Stimulated activated CD4-positive, alpha-beta T cell treated with anti-CD3 and anti-CD28 coated beads, Interleukin-4, amount 100 ng/mL, for 24 hours (primary cell): ENCODE results near the gene STIM1.
"Not testable (repeated sequence)": the region's sequence is repeated elsewhere in the genome, so short reads cannot be mapped to it uniquely, and the experiment has no call there.

Source experiments
- DNase-seq: peaks from one replicate; pipeline ENCODE4 v3.0.0-alpha.2; 2020

STIM1 gene

DNA sequence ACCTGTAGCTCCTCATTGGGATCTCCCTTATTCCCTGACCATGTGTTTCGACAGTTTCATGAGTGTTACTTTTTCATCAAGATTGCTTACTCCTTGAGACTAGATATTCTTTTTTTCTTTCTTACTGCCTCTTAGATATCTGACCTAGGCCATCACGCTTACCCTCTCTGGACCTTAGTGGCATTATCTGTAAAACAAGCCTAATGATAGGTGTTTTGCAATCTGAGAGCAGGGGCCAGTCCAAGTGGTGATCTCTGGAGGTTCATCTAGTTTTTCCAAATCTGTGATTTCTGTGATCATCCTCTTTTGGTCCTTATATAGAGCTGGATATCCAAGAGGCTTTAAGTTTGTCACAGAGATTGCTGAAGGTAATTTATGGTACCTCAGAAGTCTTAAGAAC lies 34.5 kb downstream of the STIM1 start:
- no peak for DNase-seq

DNA sequence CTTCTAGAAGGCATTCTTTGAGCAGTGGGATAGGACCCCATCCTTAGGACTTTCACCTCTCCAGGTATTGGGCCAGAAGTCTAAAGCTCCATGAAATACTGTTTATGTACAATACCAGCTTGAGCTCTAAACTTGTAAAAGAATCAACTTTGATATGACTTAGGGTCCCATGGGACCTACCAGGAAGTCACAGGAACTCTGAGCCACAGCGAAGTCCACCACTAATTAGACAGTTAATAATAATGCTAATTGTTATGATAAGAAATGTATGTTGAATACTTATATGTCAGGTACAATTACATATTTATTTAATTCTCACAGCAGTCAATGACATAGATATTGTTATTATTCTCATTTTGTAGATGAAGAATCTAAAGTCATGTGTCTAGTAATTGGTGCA lies 35.3 kb downstream of the STIM1 start:
- no peak for DNase-seq

DNA sequence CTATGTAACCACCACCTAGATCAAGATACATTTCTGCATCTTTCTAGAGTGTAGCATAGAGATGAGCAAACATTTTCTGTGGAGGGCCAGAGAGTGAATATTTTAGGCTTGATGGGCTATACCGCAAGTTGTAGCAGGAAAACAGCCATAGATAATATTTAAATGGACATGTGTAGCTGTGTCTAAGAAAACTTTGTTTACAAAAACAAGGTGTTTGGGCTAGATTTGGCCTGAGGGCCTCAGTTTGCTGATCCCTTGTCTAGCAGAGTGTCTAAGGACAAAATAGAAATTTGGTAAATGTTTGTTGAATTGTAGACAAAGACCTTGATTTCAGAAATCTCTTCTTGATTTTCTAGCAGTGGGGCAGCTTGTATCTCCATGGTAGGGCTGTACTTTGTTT lies 36.3 kb downstream of the STIM1 start:
- DNase-seq: no peak

DNA sequence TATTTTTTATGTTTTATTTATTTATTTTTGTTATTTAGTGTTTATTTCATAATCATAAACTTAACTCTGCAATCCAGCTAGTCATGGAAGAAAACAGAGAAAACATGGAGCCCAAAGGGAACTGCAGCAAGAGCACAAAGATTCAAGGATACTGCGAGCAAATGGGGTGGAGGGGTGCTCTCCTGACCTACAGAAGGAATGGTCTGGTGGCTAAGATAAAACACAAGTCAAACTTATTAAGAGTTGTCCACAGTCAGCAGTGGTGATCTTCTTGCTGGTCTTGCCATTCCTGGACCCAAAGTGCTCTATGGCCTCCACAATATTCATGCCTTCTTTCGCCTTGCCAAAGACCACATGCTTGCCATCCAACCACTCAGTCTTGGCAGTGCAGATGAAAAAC lies 36.7 kb downstream of the STIM1 start:
- DNase-seq: no peak

DNA sequence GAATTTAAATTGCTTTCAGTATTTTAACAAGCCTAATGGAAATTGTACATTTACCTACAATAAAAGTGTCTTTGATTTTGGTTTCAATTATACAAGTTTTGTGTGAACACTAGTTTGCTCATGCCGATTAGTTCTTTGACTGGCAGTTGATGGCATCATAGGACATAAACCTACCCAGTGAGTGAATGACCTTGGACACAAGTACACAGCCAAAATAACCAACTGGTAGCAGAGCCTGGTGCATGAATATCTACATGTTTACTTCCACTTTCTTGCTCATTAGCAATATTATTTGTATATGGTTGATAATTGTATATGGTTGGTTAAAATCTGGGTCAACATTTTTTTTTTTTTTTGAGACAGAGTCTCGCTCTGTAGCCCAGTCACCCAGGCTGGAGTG lies 37.8 kb downstream of the STIM1 start:
- no peak for DNase-seq

DNA sequence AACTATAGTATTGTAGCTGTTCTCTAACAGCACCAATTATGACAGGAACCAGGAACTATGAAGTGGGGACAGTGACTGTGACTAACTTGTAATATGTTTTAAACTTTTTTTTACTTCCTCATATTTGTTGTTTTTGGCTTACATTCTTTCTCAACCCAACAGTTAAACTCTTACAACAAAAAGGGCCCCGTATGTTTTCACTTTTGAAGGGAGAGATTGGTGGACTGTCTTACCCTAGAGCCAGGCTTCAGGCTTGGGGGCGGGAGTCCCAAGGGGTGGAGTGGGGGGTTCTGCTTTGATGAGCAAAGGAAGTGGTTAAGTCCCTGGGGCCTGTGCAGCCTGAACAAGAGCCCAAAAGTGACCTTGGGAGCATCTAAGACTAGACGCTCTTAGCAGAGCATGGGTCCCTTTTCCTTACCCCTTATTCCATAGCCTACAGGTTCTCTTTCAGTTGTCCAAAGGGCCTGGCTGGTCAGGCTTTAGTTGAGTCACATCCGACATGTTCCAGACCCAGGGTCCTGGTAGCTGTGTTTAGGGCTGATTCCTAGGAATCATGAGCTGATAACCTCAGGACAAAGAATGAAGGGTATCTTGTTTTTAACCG lies 38.8 kb downstream of the STIM1 start:
- DNase-seq: no peak

DNA sequence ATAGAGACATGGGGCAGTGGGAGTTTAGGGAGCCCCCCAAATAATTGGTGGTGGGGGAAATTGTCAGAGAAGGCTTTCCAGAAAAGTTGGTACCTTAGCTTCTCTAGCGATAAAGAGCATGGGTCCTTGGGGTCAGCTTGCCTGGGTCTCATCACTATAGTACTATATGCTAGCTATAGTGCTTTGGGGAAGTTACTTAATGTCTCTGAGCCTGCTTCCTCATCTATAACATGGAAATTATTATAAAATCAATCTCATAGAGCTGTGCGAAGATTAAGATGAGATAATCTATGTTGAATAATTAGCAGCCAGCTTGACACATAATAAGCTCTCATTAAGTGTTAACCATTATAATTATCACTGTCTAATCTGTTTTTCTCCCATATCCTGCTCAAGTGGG lies 41.2 kb downstream of the STIM1 start:
- no peak for DNase-seq

DNA sequence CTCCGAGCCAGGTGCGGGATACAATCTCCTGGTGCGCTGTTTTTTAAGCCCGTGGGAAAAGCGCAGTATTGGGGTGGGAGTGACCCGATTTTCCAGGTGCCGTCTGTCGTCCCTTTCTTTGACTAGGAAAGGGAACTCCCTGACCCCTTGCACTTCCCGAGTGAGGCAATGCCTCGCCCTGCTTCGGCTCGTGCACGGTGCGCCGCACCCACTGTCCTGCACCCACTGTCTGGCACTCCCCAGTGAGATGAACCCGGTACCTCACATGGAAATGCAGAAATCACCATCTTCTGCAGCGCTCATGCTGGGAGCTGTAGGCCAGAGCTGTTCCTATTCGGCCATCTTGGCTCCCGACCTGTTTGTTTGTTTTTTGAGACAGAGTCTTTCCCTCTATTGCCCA lies 44.8 kb downstream of the STIM1 start:
- not testable (repeated sequence) for DNase-seq

DNA sequence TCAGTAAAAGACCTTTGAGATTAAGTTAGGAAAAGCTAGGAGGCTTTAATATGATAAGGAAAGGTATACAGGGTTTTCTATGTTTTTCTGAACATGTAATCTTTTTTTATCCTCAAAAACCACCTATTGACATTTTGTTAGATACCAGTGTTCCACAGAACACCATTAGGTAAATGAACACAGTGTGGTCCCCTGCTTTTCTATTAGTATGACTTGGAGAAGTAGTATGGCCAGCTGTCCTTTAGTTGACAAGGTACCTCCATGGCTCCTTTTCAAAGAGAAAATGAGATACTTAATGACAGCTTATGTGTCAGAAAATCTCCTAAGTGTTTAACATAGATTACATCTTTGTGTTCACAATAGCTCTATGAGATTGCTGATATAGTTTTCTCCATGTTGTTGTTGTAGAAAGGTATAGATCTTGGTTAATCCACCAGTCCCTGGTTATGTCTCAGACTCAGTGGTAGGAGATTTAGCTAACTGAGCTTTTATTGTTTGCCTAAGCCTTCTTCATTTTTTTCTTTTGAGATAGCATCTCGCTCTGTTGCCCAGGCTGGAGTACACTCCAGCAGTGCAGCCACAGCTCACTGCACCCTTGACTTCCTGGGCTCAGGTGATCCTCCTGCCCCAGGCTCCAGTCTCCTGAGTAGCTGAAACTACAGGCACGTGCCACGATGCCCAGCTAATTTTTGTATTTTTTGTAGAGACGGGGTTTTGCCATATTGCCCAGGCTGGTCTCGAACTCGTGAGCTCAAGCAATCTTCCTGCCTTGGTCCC lies 46.0 kb downstream of the STIM1 start:
- DNase-seq: no peak

DNA sequence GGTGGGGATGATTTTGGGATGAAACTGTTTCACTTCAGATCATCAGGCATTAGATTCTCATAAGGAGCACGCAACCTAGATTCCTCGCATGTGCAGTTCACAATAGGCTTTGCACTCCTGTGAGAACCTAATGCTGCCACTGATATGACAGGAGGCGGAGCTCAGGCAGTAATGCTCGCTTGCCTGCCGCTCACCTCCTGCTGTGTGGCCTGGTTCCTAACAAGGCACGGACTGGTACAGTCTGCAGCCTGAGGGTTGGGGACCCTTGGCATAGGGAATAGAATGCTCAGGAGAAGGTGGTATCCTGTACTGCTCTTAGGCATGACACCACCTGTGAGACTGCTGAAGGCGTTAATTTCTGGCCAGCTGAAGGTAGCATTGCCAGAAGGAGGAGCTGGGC lies 47.0 kb downstream of the STIM1 start:
- no peak for DNase-seq

DNA sequence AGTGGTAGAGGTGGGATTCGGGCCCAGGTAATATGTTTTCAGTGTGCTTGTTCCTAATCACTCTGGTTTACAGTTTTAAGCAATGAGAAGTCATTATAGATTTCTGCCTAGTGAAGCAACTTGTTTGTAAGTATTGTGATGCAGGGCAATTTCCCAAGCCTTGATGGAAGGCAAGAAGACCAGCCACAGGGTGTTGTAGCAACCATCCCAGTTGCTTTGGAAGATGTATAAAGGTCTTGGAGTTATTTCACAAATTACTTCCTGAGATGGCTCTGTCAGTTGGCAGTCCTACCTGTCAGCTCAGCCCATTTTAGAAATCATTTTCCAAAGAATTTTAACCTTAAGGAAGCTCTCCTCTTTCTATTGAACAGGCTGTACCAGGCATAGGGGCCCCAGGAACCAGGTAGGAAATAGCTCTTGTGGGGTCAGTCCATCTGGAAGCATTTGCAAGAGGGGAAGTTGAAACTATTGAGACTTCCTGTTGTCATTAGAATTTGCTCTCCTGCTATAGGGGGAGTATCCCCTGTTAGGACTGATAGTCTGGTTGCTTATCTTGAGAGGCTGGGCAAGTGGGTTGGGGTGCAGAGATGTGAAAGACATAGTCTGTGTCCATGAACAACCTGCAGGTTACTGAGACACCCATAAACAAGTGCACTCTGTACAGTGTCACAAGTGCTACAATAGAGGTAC lies 47.9 kb downstream of the STIM1 start:
- no peak for DNase-seq

DNA sequence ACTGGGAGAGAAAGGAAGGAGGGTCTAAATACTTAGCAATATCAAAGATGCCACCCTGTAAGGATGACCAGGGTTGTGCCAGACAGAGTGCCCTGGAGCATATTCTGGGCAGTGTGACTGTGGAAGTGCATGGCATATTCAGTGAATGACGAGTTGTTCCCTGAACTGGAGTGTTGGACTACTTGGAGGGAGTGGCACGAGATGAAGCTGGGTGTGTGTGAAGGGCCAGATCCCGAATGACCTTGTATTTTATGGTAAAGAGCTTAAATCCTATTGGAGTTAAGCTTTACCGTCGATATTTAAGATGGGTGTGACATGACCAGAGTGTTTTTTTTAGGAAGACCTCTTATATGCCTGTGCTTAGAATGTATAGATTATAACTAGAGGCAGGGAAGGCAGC lies 48.8 kb downstream of the STIM1 start:
- DNase-seq: no peak

DNA sequence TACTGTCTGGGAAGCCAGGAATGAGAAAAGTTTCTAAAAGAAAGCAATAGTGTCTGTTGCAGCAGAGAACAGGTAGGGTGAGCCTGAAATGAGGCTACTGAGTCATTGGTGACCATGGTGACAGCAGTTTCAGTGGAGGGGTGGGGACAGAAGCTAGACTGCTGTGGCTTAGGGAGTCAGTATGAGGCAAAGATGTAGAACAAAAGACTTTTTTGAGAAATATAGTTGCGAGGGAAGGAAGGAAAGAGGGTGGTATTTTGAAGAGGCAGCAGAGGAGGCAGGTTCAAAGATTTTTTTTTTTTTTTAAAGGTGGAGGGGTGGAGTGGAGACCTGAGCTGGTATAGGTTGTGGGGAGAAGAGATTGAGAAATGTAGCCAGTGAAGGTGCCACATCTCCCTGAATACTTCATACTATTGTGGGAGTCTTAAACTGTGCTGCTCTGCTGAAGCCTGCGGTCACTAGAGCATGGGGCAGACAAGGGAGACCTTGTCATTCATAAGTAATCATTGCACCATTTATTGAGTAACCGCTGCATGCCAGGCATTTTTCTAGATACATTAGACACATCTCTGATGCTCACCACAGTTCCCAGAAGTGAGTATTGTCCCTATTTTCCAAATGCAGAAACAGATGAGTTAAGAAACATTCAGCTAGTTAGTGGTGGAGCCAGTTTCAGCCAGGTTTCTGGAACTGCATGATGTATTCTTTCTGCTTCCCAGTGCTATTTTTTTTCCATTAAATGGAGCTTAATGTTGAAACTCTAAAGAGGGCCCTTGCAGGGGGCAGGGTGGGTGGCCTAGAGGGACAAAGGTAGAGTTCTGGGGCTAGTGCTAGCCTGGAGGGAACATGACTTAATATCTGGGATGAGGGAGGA lies 49.9 kb downstream of the STIM1 start:
- DNase-seq: peak; percentile 75

DNA sequence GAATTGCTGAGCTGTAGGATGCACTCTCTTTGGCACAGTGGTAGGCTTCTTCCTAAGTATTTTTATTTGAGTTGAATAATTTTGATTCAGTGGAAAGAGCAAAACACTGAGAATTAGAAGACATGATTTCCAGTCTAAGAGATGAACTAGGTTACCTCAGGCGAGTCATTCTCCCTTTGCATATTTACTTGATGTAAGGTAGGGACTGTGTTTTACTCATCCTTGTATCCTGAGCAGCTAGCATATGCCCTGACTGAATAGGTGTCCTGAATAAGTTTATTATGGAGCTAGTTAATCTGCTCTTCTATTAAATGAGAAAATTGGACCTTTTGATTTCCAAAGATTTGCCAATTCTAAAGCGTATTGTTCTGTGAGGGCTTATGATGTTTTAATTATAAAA lies 50.7 kb downstream of the STIM1 start:
- no peak for DNase-seq

DNA sequence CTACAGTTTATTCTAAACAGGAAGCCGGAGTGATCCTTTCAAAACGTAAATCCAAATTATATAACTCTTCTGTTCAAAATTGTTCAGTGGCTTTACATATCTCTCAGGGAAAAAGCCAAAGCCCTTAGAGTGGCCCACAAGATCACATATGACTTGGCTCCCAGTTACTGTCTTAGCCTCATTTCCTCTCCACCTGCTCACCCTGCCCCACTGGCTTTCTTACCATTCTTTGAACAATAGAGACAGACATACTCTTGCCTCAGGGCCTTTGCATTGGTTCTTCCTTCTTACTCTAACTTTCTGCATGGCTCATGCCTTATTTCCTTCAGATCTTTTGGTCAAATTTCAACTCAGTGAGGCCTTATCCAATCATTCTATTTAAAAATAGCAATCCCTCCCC lies 52.1 kb downstream of the STIM1 start:
- no peak for DNase-seq

DNA sequence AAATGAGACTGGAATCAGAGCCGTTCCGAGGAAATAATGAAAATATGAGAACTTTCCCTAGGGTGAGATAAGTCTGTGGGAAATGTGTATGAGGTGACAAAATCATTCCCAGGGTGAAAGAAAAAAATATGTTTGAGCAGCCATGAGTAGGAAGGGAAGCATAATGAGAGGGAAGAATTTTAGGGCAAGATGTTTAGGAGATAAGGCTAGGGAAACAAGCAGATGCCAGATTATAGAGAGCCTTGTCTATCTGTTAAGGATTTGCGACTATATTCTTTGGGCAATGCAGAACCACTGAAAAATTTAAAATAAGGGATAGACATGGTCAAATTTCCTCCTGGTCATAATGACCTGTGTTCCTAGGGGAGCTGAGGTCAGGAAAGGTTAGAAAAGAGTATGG lies 54.4 kb downstream of the STIM1 start:
- no peak for DNase-seq

DNA sequence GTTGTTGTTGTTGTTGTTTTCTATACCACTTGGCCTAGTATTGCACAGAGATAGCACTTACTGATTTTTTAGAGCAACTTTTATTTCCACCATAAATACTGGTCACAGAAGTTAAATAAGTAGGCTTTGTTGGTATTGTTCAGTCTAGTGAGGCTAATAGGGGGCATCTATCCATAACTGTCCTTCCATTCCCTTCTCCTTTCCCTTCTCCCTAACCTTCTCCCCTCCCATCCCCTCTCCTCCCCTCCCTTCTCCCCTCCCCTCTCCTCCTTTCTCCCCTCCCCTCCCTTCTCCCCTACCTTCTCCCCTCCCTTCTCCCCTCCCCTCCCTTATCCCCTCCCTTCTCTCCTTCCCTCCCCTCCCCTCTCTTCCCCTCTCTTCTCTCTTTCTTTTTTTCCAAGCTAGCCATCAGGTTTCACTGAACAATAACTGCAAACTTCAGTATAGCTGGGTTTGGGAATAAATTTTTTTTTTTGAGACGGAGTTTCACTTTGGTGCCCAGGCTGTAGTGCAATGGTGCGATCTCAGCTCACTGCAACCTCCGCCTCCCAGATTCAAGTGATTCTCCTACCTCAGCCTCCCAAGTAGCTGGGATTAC lies 56.5 kb downstream of the STIM1 start:
- no peak for DNase-seq

DNA sequence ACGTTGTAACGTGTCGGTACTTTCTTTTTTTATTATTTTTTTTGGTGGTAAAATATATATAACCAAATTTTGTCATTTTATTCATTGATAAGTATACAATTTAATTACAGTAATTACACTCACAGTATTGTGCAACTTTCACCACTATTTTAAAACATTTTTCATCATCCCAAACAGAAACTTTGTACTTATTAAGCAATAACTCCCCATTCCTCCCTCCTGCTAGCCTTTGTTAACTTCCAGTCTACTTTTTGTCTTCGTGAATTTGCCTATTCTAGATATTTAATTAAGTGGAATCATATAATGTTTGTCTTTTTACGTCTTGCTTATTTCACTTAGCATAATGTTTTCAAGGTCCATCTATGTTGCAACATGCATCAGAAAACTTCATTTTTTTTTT lies 58.5 kb downstream of the STIM1 start:
- no peak for DNase-seq

DNA sequence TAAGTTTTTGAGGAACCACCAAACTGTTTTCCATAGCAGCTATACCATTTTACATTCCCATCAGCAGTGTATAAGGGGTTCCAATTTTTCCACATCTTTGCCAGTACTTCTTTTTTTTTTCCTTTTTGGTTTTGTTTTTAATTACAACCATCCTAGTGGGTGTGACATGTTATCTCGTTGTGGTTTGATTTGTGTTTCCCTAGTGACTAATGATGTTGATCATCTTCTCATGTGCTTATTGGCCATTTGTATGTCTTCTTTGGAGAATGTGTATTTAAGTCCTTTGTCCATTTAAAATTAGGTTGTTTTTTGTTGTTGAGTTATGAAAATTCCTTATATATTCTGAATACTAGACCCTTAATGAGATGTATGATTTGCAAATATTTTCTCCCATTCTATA lies 59.3 kb downstream of the STIM1 start:
- DNase-seq: no peak

DNA sequence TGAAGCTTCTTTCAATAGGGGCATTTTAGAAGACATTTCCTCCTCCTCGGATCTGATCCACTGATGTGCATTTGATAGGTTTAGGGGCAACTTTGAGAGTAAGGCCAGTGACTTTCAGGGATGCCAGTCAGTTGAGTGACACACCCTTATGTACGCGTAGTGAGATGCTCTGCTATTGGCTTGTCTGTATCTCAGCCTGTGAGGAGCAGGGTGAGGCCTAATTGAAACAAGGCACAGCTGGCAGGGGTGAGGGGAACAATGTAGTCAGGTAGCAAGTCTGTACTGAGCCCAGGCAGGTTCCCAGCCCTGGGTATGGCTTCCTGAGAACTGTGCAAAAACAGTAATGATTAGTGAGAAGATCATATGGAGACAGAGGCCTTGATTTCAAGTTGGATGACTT lies 61.5 kb downstream of the STIM1 start:
- peak; percentile 15 for DNase-seq

DNA sequence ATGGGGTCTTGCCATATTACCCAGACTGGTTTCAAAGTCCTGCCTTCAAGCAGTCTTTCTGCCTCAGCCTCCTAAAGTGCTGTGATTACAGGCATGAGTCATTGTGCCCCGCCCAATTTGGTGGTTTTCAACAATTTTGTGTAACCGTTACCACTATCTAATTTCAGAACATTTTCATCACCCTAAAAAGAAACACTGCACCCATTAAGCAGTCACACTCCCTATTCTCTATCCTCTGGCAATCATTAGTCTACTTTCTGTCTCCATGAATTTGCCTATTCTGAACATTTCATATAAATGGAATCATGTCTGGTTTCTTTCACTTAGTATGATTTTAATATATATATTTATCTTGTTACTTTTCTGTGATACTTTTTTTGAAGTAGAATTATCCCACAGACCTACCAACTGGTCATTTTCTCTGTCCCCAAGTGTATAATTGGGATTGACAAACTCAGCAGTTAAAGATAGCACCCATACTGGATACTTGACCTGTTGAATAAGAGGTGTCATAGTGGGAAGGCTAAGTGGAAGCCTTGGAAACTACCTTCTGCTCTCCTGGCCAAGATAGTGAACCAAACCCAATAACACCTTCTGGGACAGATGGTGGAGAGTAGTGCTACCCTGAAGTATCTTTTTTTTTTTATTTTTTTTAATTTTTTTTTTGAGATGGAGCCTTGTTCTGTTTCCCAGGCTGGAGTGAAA lies 64.8 kb downstream of the STIM1 start:
- peak; percentile 76 for DNase-seq

DNA sequence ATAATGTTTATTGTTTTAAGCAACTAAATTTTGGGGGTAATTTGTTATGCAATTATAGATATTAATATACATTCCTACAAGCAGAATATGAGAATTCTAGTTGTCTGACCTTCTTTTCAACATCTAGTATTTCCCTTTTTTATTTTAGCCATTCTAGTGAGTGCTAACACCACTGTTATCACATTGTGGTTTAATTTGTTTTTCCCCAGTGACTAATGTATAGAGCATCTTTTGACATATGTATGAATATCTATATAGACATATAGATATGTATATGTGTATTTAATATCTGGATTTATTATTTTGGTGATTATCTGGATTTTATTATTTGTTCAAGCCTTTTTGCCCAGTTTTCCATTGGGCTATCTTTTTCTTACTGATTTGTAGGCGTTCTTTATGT lies 66.6 kb downstream of the STIM1 start:
- DNase-seq: no peak
